AG04449 (cell line): ENCODE results near the gene TSPAN15.

Experiments used
- CTCF ChIA-PET: fragments of 350-600 bp; formaldehyde crosslinking; extraction: SDS; loops from one replicate; lab custom pipeline; 2021; ENCODE audit warnings: antibody characterized with exemption; lab: Yijun Ruan, JAX
- POLR2A ChIA-PET: fragments of 400-600, 350-600 bp; formaldehyde crosslinking; extraction: SDS; loops from one replicate; lab custom pipeline; 2020; ENCODE audit warnings: antibody characterized with exemption, inconsistent platforms; lab: Yijun Ruan, JAX
- DNase-seq: peaks from one replicate; pipeline ENCODE4 v3.0.0-alpha.2; 2010; ENCODE audit warnings: low read depth, low spot score
- H3K4me3 ChIP-seq: 2 replicates; pipeline ENCODE4 v1.5.1; 2011; ENCODE audit warnings: low read depth, mild to moderate bottlenecking, control low read depth, low read length
- TF ChIP-seq, protein P1 (sequence below): IDR thresholded peaks from one replicate; pipeline ENCODE4 v1.5.1; 2011; ENCODE audit warnings: mild to moderate bottlenecking, moderate library complexity, low read length, control low read depth, inconsistent platforms; ENCODE audit not compliant: insufficient read depth; ENCODE audit errors: missing control alignments

Gene TSPAN15

DNA sequence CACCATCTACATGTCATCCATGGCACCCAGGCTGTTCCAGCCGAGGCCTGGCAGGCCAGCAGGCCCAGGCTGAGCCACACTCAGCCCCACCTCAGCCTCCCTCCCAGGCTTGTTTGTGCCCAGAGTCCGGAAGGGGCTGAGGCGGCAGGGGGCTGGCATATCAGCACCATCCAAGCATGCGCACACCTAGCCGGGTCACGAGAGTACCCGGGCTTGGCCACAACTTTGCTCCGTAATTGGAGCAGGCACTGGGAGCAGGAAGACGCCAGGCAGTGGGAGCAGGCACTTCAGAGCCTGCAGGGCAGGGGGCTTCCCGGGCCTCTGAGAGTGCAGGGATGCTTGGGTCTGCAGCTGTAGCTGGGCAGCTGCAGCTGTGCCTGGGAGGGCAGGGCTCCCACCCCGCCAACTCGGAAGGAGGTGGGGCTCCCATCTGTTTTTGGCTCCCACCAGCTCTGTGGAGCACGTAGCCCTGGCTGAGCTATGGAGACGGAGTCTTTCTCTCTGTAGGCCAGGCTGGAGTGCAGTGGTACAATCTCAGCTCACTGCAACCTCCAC is 15.2 kb upstream of the TSPAN15 start:
- no peak for DNase-seq
- TF ChIP-seq, protein P1, sequence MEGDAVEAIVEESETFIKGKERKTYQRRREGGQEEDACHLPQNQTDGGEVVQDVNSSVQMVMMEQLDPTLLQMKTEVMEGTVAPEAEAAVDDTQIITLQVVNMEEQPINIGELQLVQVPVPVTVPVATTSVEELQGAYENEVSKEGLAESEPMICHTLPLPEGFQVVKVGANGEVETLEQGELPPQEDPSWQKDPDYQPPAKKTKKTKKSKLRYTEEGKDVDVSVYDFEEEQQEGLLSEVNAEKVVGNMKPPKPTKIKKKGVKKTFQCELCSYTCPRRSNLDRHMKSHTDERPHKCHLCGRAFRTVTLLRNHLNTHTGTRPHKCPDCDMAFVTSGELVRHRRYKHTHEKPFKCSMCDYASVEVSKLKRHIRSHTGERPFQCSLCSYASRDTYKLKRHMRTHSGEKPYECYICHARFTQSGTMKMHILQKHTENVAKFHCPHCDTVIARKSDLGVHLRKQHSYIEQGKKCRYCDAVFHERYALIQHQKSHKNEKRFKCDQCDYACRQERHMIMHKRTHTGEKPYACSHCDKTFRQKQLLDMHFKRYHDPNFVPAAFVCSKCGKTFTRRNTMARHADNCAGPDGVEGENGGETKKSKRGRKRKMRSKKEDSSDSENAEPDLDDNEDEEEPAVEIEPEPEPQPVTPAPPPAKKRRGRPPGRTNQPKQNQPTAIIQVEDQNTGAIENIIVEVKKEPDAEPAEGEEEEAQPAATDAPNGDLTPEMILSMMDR: no peak
- ChIA-PET CTCF (interaction anchor here (0.8 to 1.7 kb wide), 3 partner anchors 23 to 75 kb away, joined by 3 to 5 read pairs (median 4); no protein-coding TSS in a partner anchor), POLR2A (no interaction called here)
- no peak overlapping the region for H3K4me3 ChIP-seq

DNA sequence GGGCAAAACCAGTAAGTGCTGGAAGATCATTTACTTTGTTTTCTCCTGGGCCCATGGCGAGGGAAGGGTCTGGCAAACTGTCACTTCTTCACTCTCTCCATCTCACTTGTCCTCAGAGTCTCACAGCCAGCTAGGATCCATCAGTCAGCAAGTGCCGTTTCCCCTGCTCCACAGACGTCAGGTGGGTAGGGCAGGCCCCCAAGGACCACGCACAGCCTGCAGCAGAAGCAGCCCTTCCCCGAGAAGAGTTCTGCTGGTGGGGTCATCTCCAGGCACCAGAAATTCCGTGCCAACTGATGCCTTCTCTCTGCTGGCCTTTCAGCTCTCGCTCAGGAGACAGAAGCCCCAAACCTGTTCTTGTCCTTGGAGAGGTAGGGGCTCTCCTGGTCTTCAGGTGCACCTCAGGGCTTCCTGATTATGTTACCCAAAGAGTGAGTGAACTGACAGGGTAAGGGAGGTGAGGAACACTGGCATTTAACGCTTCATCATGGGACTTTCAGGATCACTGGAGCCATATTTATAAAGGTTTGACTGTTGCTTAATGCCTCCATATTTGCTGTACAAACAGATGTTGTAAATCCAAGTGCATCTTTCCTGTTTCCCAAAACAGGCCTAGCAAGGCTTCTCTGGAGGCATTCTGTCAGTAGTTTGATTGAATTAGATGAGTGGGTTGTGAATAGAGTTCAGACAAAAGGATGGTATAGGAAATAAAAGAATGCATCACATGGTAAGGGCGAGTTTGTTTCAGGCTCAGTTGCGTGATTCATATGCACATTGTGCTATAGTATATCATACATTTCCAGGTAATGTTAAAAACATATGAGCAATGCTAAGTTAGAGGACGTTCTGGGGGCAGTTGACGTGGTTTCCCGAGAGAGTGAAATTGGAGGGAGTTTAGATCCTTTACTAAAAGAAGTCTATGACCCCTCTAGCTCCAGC is 13.7 kb upstream of the TSPAN15 start:
- ChIA-PET POLR2A (no interaction called here), CTCF (interaction anchor here (0.8 to 2.1 kb wide), 7 partner anchors 9 to 83 kb away, joined by 3 to 8 read pairs (median 3); no protein-coding TSS in a partner anchor)
- H3K4me3 ChIP-seq: no peak overlapping the region
- no peak for DNase-seq
- TF ChIP-seq, protein P1: no peak

DNA sequence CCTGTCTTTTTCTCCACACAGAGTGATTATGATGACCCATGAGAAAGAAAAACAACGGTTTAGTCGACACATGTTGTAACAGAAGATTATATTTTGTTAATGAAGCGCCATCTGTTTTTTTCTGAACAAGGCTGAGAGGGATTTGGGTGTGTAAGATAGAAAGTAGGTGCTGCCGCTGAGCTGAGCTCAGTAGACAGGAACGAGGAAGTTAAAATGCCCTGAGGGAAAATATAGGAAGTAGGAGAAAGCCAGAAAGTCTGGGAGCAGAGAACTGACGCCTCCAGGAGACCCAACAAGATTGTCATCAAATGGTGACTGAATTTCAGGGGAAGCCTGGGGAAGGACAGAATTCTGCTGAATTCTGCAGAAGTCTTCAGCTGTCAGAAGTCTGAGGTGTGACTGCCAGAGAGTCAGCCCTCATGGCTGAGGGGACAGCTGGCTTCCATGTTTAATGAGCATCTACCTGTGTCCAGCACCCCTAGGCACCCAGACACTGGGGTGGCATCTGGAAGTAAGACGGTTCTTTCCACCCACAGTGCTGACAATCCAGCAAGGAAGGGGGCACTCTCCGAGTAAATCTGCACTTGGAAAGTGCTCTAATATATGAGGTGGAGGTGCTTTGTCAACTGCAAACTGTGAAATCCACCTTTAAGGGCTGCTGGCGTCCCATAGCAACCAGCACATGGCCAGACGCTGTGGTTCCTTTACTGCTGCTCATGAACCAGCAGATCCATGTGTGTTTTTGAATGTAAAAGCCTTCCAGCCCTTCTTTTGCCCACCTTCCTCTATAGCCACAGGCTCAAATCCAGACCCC is 12.5 kb upstream of the TSPAN15 start:
- no peak overlapping the region for H3K4me3 ChIP-seq
- CTCF ChIA-PET: interaction anchor here (0.6 to 2.1 kb wide), 5 partner anchors 10 to 82 kb away, joined by 3 to 8 read pairs (median 3); no protein-coding TSS in a partner anchor
- DNase-seq: no peak
- TF ChIP-seq, protein P1: no peak
- POLR2A ChIA-PET: no interaction called here

DNA sequence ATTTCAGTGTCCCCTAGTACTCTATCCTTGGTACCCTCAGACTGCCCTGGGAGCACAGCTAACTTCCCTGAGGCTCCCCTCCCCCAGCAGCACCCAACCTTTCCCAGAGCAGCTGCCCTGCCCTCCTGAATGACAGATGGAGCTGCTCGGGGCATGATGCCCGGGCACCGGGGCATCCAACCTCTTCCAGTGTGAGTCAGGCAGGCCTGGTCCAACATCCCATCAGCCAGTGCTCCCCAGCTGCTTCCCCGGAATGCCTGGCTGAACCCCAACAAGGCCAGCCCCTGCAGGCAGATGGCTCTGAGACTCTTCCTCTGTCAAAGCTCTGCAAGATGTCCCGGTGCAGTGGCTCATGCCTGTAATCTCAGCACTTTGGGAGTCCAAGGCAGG is 11.9 kb upstream of the TSPAN15 start:
- CTCF ChIA-PET: interaction anchor here (0.6 to 2.1 kb wide), 3 partner anchors 9 to 68 kb away, joined by 3 to 8 read pairs (median 4); no protein-coding TSS in a partner anchor
- no peak for DNase-seq
- H3K4me3 ChIP-seq: no peak overlapping the region
- POLR2A ChIA-PET: no interaction called here
- TF ChIP-seq, protein P1: no peak

DNA sequence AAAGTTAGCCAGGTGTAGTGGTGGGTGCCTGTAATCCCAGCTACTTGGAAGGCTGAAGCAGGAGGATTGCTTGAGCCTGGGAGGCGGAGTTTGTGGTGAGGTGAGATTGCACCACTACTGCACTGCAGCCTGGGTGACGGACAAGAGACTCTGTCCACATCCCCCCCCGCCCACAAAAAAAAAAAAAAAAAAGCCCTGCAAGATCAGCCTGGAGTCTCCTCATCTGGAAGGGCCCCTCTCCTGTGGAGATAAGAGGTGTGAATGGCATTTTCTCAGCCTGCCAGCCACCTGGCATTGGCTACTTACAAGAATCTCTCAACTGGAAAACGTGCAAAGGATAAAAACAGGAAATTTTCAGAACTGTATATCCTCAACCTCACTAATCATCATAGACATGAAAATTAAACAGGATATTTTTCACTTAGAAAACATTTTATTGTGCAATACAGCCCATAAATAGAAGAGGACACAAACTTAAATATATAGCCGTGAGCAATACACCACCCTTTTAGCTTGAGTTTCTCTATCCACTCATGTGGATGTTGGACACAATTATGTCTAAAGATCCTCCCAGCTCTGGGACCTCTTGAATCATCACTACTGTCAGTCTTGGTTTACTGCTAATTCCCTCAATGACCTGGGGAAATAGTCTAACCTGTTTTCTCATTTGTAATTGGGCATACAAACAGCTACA is 11.3 kb upstream of the TSPAN15 start:
- ChIA-PET POLR2A (no interaction called here), CTCF (interaction anchor here (1.2 to 2.1 kb wide), 3 partner anchors 9 to 67 kb away, joined by 4 to 8 read pairs (median 4); no protein-coding TSS in a partner anchor)
- no peak overlapping the region for H3K4me3 ChIP-seq
- TF ChIP-seq, protein P1: no peak
- no peak for DNase-seq
